ENCODE data around the gene SHISA8.

DNA sequence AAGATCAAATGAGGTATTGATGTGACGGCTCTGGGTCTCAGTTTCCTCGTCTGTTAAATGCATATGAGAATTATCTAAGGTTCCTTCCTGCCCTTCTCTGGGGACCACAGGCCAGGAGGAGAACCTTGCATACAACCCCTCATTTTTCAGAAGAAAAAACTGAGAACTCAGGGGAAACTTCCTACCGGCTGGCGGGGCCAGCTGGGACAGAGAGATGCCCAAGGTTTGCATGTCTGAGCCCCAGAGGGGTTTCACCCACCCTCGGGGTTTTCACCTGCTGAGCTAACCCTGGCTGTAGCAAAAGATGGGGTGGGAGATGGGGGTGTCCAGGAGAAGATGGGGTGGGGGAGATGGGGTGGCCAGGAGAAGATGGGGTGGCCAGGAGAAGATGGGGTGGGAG is 7.5 kb upstream of the SHISA8 start:
- TF ChIP-seq EZH2 (IDR thresholded peaks at IDR 0.05; ENCODE audit: borderline replicate concordance, low read depth, low read length, severe bottlenecking): no peak
- TF ChIP-seq, protein P1, sequence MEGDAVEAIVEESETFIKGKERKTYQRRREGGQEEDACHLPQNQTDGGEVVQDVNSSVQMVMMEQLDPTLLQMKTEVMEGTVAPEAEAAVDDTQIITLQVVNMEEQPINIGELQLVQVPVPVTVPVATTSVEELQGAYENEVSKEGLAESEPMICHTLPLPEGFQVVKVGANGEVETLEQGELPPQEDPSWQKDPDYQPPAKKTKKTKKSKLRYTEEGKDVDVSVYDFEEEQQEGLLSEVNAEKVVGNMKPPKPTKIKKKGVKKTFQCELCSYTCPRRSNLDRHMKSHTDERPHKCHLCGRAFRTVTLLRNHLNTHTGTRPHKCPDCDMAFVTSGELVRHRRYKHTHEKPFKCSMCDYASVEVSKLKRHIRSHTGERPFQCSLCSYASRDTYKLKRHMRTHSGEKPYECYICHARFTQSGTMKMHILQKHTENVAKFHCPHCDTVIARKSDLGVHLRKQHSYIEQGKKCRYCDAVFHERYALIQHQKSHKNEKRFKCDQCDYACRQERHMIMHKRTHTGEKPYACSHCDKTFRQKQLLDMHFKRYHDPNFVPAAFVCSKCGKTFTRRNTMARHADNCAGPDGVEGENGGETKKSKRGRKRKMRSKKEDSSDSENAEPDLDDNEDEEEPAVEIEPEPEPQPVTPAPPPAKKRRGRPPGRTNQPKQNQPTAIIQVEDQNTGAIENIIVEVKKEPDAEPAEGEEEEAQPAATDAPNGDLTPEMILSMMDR (IDR thresholded peaks at IDR 0.05; ENCODE audit: borderline replicate concordance, extremely low read depth, low read length, poor library complexity, severe bottlenecking): no peak

Measured in DND-41 (cell line).